GM23338 (cell line): ENCODE results near the gene PODN. TPM values are rescaled to one million over a fixed set of nuclear protein-coding genes. Genes with fewer than 3 reads are reported as not detected.

Source experiments
- ATAC-seq: fragments of 200-7000 bp; cut with Tn5 transposase; 3 replicates; pipeline ENCODE4 v1.9.1; 2020
- DNase-seq: peaks from one replicate; pipeline ENCODE4 v3.0.0-alpha.2; 2015; ENCODE audit warnings: low spot score
- H2AFZ ChIP-seq: fragments of 200-600 bp; sonication (generic); 2 replicates; pipeline ENCODE4 v1.8.0; 2016; ENCODE audit warnings: antibody characterized with exemption, mild to moderate bottlenecking, moderate library complexity
- H3F3A ChIP-seq: fragments of 200-600 bp; sonication (generic); replicated peaks from 2 replicates; pipeline ENCODE4 v1.8.0; 2017; ENCODE audit warnings: antibody characterized with exemption, mixed run types, low read depth
- H3K27ac ChIP-seq: fragments of 200-600 bp; sonication (generic); 2 replicates; pipeline ENCODE4 v1.6.1; 2016; ENCODE audit warnings: low read depth
- H3K27me3 ChIP-seq: fragments of 200-600 bp; sonication (generic); 2 replicates; pipeline ENCODE4 v1.8.0; 2016; ENCODE audit warnings: mild to moderate bottlenecking, mixed run types, moderate library complexity; ENCODE audit not compliant: insufficient read depth
- H3K36me3 ChIP-seq: fragments of 200-600 bp; sonication (generic); 2 replicates; pipeline ENCODE4 v1.8.0; 2016; ENCODE audit warnings: mild to moderate bottlenecking; ENCODE audit not compliant: insufficient read depth
- H3K4me1 ChIP-seq: fragments of 200-600 bp; sonication (generic); 2 replicates; pipeline ENCODE4 v1.8.0; 2016; ENCODE audit warnings: mild to moderate bottlenecking, moderate library complexity; ENCODE audit not compliant: insufficient read depth
- H3K4me2 ChIP-seq: fragments of 200-600 bp; sonication (generic); 2 replicates; pipeline ENCODE4 v1.7.1; 2017; ENCODE audit warnings: mixed run types
- H3K4me3 ChIP-seq: fragments of 200-600 bp; sonication (generic); 2 replicates; pipeline ENCODE4 v1.6.1; 2016; ENCODE audit warnings: mixed run types
- H3K79me2 ChIP-seq: fragments of 200-600 bp; sonication (generic); replicated peaks from 2 replicates; pipeline ENCODE4 v1.8.0; 2017; ENCODE audit warnings: mild to moderate bottlenecking; ENCODE audit not compliant: insufficient read depth
- H3K9me2 ChIP-seq: fragments of 200-600 bp; sonication (generic); 2 replicates; pipeline ENCODE4 v1.8.0; 2017; ENCODE audit not compliant: insufficient read depth
- H4K20me1 ChIP-seq: fragments of 200-600 bp; sonication (generic); replicated peaks from 2 replicates; pipeline ENCODE4 v1.8.0; 2017; ENCODE audit warnings: mild to moderate bottlenecking; ENCODE audit not compliant: insufficient read depth
- H3K27ac Mint-ChIP-seq: 2 replicates; pipeline ENCODE4 v1.8.0; 2020; ENCODE audit warnings: inconsistent platforms, mild to moderate bottlenecking, moderate library complexity, mixed read lengths
- H3K27me3 Mint-ChIP-seq: 3 replicates; pipeline ENCODE4 v1.8.0; 2022; ENCODE audit warnings: low read depth, mild to moderate bottlenecking, moderate library complexity, mixed read lengths, inconsistent platforms; ENCODE audit not compliant: insufficient read depth, poor library complexity
- H3K36me3 Mint-ChIP-seq: 3 replicates; pipeline ENCODE4 v1.8.0; 2021; ENCODE audit warnings: low read depth, mild to moderate bottlenecking, inconsistent platforms, moderate library complexity, mixed read lengths
- H3K4me1 Mint-ChIP-seq: 3 replicates; pipeline ENCODE4 v1.8.0; 2020; ENCODE audit warnings: mild to moderate bottlenecking, inconsistent platforms, mixed read lengths
- H3K4me3 Mint-ChIP-seq: 3 replicates; pipeline ENCODE4 v1.8.0; 2021; ENCODE audit warnings: moderate library complexity, mild to moderate bottlenecking, inconsistent platforms, mixed read lengths
- H3K9me3 Mint-ChIP-seq: 3 replicates; pipeline ENCODE4 v1.8.0; 2020; ENCODE audit warnings: moderate library complexity, mild to moderate bottlenecking, inconsistent platforms, mixed read lengths
- CREB1 ChIP-seq: fragments of 250-450 bp; sonication (Bioruptor Pico); IDR thresholded peaks from 2 replicates; pipeline ENCODE4 v1.5.0; 2020; ENCODE audit warnings: low read depth, mild to moderate bottlenecking, moderate library complexity
- CTCF ChIP-seq, 2 experiments: fragments of 200-600 bp in 1 of 2; sonication (generic) in 1 of 2; conservative IDR thresholded peaks; 2 replicates each; pipeline versions ENCODE4 v1.5.1 to v1.6.1; 2016 to 2017; ENCODE audit warnings: antibody characterized with exemption in 2 of 2, low read depth in 2 of 2, mild to moderate bottlenecking in 2 of 2, moderate library complexity in 1 of 2
- EZH2 ChIP-seq: fragments of 200-600 bp; sonication (generic); IDR thresholded peaks from one replicate; pipeline ENCODE4 v1.8.0; 2017; ENCODE audit warnings: antibody characterized with exemption, mild to moderate bottlenecking, low read depth; ENCODE audit not compliant: unreplicated experiment
- EZH2phosphoT487 ChIP-seq: fragments of 200-600 bp; sonication (generic); IDR thresholded peaks from one replicate; pipeline ENCODE4 v1.8.1; 2018; ENCODE audit warnings: antibody characterized with exemption; ENCODE audit not compliant: unreplicated experiment
- JUNB ChIP-seq: IDR thresholded peaks from one replicate; pipeline ENCODE4 v1.6.1; 2016; ENCODE audit warnings: antibody characterized with exemption; ENCODE audit not compliant: unreplicated experiment
- NANOG ChIP-seq: IDR thresholded peaks from 2 replicates; pipeline ENCODE4 v1.6.1; 2016; ENCODE audit warnings: antibody characterized with exemption, borderline replicate concordance
- POLR2AphosphoS5 ChIP-seq: IDR thresholded peaks from 2 replicates; pipeline ENCODE4 v1.6.1; 2016; ENCODE audit warnings: antibody characterized with exemption, low read depth
- ZNF114 ChIP-seq: fragments of 250-450 bp; sonication (Bioruptor Pico); IDR thresholded peaks from 2 replicates; pipeline ENCODE4 v1.5.0; 2020; ENCODE audit warnings: mild to moderate bottlenecking, moderate library complexity
- ZNF331 ChIP-seq: fragments of 250-450 bp; sonication (Bioruptor Pico); IDR thresholded peaks from 2 replicates; pipeline ENCODE4 v1.5.0; 2020; ENCODE audit warnings: low read depth, mild to moderate bottlenecking, moderate library complexity
- polyA plus RNA-seq: library from polyadenylated mRNA; unstranded; fragments of >200 nt; fragmentation: Nextera tagmentation; extraction: Ambion mirVana; gene quantifications from 2 replicates; pipeline ENCODE4 v1.2.1, GENCODE V29; 2016
- total RNA-seq: library from RNA; depleted of rRNA; stranded (reverse); fragments of >200 nt; shearing (Covaris generic); gene quantifications from 2 replicates; pipeline ENCODE4 v1.2.3, GENCODE V29; 2014
- TF ChIP-seq, protein P1 (sequence below): fragments of 250-450 bp; sonication (Bioruptor Pico); IDR thresholded peaks from 2 replicates; pipeline ENCODE4 v1.5.0; 2020; ENCODE audit warnings: mild to moderate bottlenecking, moderate library complexity

The PODN gene
- total and polyA plus RNA-seq, 2 experiments from 2014 or later: 0.16 to 0.24 TPM

- TF ChIP-seq, protein P1, sequence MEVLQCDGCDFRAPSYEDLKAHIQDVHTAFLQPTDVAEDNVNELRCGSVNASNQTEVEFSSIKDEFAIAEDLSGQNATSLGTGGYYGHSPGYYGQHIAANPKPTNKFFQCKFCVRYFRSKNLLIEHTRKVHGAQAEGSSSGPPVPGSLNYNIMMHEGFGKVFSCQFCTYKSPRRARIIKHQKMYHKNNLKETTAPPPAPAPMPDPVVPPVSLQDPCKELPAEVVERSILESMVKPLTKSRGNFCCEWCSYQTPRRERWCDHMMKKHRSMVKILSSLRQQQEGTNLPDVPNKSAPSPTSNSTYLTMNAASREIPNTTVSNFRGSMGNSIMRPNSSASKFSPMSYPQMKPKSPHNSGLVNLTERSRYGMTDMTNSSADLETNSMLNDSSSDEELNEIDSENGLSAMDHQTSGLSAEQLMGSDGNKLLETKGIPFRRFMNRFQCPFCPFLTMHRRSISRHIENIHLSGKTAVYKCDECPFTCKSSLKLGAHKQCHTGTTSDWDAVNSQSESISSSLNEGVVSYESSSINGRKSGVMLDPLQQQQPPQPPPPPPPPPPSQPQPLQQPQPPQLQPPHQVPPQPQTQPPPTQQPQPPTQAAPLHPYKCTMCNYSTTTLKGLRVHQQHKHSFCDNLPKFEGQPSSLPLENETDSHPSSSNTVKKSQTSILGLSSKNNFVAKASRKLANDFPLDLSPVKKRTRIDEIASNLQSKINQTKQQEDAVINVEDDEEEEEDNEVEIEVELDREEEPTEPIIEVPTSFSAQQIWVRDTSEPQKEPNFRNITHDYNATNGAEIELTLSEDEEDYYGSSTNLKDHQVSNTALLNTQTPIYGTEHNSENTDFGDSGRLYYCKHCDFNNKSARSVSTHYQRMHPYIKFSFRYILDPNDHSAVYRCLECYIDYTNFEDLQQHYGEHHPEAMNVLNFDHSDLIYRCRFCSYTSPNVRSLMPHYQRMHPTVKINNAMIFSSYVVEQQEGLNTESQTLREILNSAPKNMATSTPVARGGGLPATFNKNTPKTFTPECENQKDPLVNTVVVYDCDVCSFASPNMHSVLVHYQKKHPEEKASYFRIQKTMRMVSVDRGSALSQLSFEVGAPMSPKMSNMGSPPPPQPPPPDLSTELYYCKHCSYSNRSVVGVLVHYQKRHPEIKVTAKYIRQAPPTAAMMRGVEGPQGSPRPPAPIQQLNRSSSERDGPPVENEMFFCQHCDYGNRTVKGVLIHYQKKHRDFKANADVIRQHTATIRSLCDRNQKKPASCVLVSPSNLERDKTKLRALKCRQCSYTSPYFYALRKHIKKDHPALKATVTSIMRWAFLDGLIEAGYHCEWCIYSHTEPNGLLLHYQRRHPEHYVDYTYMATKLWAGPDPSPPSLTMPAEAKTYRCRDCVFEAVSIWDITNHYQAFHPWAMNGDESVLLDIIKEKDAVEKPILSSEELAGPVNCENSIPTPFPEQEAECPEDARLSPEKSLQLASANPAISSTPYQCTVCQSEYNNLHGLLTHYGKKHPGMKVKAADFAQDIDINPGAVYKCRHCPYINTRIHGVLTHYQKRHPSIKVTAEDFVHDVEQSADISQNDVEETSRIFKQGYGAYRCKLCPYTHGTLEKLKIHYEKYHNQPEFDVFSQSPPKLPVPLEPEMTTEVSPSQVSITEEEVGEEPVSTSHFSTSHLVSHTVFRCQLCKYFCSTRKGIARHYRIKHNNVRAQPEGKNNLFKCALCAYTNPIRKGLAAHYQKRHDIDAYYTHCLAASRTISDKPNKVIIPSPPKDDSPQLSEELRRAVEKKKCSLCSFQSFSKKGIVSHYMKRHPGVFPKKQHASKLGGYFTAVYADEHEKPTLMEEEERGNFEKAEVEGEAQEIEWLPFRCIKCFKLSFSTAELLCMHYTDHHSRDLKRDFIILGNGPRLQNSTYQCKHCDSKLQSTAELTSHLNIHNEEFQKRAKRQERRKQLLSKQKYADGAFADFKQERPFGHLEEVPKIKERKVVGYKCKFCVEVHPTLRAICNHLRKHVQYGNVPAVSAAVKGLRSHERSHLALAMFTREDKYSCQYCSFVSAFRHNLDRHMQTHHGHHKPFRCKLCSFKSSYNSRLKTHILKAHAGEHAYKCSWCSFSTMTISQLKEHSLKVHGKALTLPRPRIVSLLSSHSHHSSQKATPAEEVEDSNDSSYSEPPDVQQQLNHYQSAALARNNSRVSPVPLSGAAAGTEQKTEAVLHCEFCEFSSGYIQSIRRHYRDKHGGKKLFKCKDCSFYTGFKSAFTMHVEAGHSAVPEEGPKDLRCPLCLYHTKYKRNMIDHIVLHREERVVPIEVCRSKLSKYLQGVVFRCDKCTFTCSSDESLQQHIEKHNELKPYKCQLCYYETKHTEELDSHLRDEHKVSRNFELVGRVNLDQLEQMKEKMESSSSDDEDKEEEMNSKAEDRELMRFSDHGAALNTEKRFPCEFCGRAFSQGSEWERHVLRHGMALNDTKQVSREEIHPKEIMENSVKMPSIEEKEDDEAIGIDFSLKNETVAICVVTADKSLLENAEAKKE (CRISPR knock-in tag): no peak
- TF ChIP-seq CREB1 (CRISPR knock-in tag) (no peak), ZNF331 (CRISPR knock-in tag) (no peak), POLR2AphosphoS5 (no peak), EZH2phosphoT487 (no peak), NANOG (no peak), JUNB (no peak)
Measured at GRCh38 chr1:53079251-53079650, 17.2 kb downstream of the PODN start (continued).

DNA sequence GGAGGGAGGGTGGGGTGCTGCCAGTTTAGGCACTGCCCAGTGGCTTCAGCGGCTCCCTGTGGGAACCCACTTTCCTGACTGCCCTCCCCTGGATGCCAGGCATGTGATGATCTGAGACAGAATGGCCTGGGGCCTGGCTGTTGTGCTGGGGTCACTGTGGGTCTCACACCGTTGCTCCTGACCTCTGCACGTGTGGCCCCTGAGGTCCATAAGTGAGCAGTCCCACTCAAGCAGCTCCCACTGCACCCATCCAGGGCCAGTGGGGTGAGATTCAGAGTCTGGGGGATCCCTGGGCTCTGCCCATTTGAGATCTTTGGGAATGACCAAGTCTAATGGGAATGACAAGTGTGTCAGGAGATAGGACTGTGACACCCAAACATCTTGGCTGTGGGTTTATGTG, 18.0 kb downstream of the PODN start:
- ATAC-seq (no peak), DNase-seq (no peak)
- no peak overlapping the region for H3K4me2 ChIP-seq
- H3K9me2 ChIP-seq: no peaks in the 10 kb centered on the region
- H3K4me3 ChIP-seq: no peak overlapping the region
- Mint-ChIP-seq H3K27ac (no peak overlapping the region), H3K4me3 (no peak overlapping the region), H3K4me1 (peaks cover 19% of the 10 kb centered on the region), H3K9me3 (no peaks in the 10 kb centered on the region; the same call in 2 of the 3 replicates), H3K27me3 (peaks cover 25% of the 10 kb centered on the region), H3K36me3 (no peaks in the 10 kb centered on the region)
- no peak overlapping the region for H3K27ac ChIP-seq
- no peaks in the 10 kb centered on the region for H3K27me3 ChIP-seq
- no peak overlapping the region for H2AFZ ChIP-seq
- no peaks in the 10 kb centered on the region for H3K79me2 ChIP-seq
- H3K36me3 ChIP-seq: no peaks in the 10 kb centered on the region
- H3K4me1 ChIP-seq: no peaks in the 10 kb centered on the region
- no peaks in the 10 kb centered on the region for H3F3A ChIP-seq
- H4K20me1 ChIP-seq: no peaks in the 10 kb centered on the region
- no peak for TF ChIP-seq EZH2
- TF ChIP-seq ZNF114 (CRISPR knock-in tag): no peak
- no peak for TF ChIP-seq NANOG
- TF ChIP-seq ZNF331 (CRISPR knock-in tag): no peak
- no peak for TF ChIP-seq CTCF (conservative IDR thresholded peaks at IDR 0.05; ENCODE audit: low read depth in 2 of 2)
